Esophagus (tissue), 2 donors: Measurements from ENCODE around the gene ACSM5. TPM values are rescaled to one million over a fixed set of nuclear protein-coding genes. Genes with fewer than 3 reads are reported as not detected.

Experiments
- H3K27ac ChIP-seq, 2 donors: one replicate each; pipeline ENCODE4 v1.5.1; 2013; ENCODE audit warnings: low read depth in 2 of 2, mild to moderate bottlenecking in 2 of 2, inconsistent platforms in 1 of 2, low read length in 1 of 2, moderate library complexity in 1 of 2
- H3K27me3 ChIP-seq, 2 donors: one replicate each; pipeline ENCODE4 v1.6.1; 2013; ENCODE audit warnings: low read length in 2 of 2, control low read depth in 1 of 2, mild to moderate bottlenecking in 1 of 2; ENCODE audit not compliant: insufficient read depth in 2 of 2, control insufficient read depth in 1 of 2
- H3K36me3 ChIP-seq, 2 donors: one replicate each; pipeline ENCODE4 v1.6.1; 2013; ENCODE audit warnings: low read length in 1 of 2; ENCODE audit not compliant: control insufficient read depth in 2 of 2, insufficient read depth in 2 of 2
- H3K4me1 ChIP-seq, 2 donors: one replicate each; pipeline ENCODE4 v1.6.1; 2013; ENCODE audit warnings: low read length in 1 of 2; ENCODE audit not compliant: control insufficient read depth in 2 of 2, insufficient read depth in 2 of 2
- H3K4me3 ChIP-seq, 2 donors: one replicate each; pipeline ENCODE4 v1.5.1; 2013; ENCODE audit warnings: low read length in 2 of 2, mild to moderate bottlenecking in 2 of 2, low read depth in 1 of 2, moderate library complexity in 1 of 2
- H3K9me3 ChIP-seq, 2 donors: one replicate each; pipeline ENCODE4 v1.6.1; 2013; ENCODE audit warnings: mild to moderate bottlenecking in 2 of 2, low read depth in 1 of 2, low read length in 1 of 2, moderate library complexity in 1 of 2; ENCODE audit not compliant: control insufficient read depth in 2 of 2, insufficient read depth in 1 of 2
- WGBS, 2 donors: extraction: QIAGEN DNeasy Blood & Tissue Kit; methylation state at CpG; one replicate each; pipeline ENCODE4 v1.1.7; 2013; 5-methylcytosine and 5-hydroxymethylcytosine counted together
- polyA plus RNA-seq, 2 donors: library from polyadenylated mRNA; stranded (reverse); fragments of 200-250 nt; gene quantifications; one replicate each; pipeline ENCODE4 v1.2.3, GENCODE V29; 2013
- donor health status: healthy with polysubstance abuse.
- donor health status: Bipolar disorder and iron deficiency.

Gene ACSM5
- polyA plus RNA-seq, 2 donors: 0.26 to 0.58 TPM

DNA sequence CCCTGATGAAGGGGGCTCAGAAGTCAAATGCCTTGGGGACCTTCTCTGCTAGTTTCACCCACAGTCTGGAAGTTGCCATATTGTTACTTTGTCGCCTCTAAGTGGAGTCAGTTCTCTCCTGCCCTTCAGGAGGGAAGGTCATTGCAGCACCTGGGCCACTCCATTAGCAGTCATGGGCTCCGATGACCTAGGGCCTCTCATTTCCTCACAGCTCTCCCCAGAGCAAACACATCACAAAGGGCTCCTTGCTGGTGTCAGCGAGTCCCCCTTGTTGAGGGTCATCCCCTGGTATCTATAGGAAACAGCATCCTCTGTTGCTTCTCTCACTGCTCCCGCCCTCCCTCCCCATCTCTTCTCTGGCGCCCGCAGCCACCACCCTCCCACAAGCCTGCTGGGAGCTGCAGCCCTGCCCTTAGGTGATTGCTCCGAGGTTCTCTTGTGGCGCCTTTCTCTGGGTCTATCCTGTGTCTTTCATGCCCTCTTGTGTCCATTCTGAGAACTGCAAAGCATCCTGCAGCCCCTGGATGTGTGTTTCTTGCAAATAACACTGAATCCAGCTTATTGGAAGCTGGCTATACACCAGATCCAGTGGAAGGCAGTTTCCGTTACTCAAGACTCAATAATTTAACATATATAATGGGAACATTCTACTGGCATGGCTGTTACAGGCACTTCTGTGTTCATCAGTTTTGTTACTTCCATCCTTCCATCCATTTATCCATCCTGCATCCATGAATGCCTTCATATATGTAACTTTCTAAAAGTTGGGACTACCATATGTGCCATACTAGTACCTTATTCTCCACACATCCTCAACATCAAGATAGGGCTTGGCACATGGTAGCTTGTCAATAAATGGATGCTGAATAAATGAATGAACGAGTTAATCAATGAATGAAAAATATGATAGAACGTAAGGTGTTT is 26.0 kb upstream of the ACSM5 start:
- no peaks in the 10 kb centered on the region for H3K9me3 ChIP-seq
- 25 to 29% methylated on average over 11 of the region's 11 CpGs for WGBS, 2 donors
- H3K36me3 ChIP-seq: no peaks in the 10 kb centered on the region

DNA sequence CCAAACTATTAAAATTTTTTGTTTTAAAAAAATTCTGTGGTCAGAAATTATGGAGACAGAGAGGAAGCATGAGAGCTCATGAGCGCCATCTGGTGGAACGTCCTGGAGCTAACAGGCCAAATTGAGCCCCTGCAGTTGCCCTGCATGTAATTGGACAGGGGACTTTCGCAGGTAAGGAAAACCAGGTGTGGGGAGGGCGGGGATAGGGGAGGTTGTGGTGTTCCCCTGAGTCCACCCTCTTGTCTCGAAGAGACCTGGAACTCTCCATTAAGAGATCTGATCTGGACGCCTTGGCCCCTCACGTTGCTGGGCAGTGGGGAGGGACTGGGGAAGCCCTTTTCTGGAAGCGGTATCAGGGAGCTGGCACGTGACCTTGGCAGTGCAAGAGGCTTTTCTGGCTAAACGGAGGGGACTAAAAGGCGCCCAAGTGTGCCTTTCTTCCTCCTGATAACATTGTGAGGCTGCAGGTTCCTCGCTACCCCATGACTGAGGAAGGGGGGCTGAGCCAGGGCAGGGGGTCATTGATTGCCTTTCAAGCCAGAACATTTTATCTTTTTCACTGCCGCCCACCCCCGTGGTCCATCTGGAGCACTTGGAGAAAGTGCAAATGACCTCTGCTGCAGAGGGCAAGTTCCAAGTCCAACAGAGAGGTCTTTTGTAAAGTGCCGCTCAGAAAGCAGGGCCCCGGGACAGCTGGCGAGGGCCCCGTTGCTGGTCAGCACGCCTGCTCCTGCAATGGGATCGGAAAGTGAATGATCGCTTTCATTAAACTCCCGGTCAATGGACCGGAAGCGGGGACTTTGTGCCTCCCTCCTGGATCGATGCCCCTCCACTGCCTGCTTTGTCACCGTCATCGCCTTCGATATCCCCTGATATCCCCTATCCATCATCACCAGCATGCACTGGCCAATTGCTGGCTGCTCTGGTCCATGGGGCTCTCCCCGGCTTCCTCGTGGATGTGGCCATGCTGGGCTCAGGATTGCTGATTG is 23.2 kb upstream of the ACSM5 start:
- H3K9me3 ChIP-seq: no peaks in the 10 kb centered on the region
- no peak overlapping the region for H3K27ac ChIP-seq
- whole genome bisulfite sequencing, 2 donors: 16 to 24% methylated on average over 30 of the region's 30 CpGs
- no peaks in the 10 kb centered on the region for H3K27me3 ChIP-seq
- no peak overlapping the region for H3K4me3 ChIP-seq
- H3K4me1 ChIP-seq: no peaks in the 10 kb centered on the region
- no peaks in the 10 kb centered on the region for H3K36me3 ChIP-seq

More for the DNA sequence above, 26.0 kb upstream of the ACSM5 start:
- no peak overlapping the region for H3K27ac ChIP-seq
- no peaks in the 10 kb centered on the region for H3K4me1 ChIP-seq
- H3K27me3 ChIP-seq: no peaks in the 10 kb centered on the region
- H3K4me3 ChIP-seq: no peak overlapping the region

DNA sequence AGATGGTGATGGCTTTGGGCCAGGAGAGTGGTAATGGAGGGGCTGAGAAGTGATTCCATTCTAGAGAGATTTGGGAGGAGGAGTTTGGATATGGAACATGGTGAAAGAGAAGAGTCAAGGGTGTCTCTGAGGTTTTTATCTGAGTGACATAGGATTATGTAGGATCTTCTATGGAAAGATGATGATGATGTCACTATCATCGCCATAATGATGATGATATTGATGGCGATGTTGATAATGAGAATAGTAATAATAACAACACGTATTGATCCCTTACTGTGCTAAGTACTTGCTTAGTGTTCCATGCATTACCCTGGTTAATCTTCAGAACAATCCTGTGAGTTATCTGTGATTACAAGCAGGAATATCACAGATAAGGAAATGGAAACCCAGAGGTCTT is 21.4 kb upstream of the ACSM5 start:
- 92 to 97% methylated on average over 3 of the region's 3 CpGs for WGBS, 2 donors

DNA sequence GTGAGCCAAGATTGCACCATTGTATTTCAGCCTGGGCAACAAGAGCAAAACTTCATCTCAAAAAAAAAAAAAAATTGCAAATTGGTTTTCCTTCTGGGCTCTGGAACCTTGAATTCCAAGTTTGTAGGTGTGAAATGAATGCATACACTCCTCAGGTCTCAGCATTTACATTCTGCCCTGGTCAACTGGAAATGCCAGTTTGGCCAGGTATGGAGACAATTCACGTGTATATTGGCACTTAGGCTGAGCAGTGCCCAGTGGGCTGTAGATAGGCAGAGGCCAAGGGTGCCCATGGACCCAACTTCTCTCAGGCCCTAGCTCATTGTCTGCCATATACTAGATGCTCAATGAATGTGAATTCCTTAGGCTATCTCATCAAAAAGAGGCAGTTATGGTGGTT is 20.5 kb upstream of the ACSM5 start:
- H3K27ac ChIP-seq: no peak overlapping the region

More for the DNA sequence above, 21.4 kb upstream of the ACSM5 start:
- no peak overlapping the region for H3K4me3 ChIP-seq
- no peaks in the 10 kb centered on the region for H3K27me3 ChIP-seq
- no peaks in the 10 kb centered on the region for H3K4me1 ChIP-seq
- H3K36me3 ChIP-seq: no peaks in the 10 kb centered on the region
- H3K27ac ChIP-seq: no peak overlapping the region
- no peaks in the 10 kb centered on the region for H3K9me3 ChIP-seq

DNA sequence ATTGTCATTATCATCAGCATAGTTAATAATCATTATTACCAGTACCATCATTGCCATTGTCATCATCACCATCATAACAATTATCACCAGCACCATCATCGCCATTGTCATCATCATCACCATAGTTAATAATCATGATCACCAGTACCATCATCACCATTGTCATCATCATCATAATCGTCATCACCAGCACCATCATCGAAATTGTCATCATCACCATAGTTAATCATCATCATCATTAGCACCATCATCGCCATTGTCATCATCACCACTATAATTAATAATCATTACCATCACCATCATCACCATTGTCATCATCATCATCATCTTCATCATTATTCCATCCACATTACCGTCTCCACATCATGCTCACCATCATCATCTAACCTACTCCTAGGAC is 18.3 kb upstream of the ACSM5 start:
- Histone ChIP-seq H3K27me3 (no peaks in the 10 kb centered on the region), H3K36me3 (no peaks in the 10 kb centered on the region), H3K4me1 (no peaks in the 10 kb centered on the region), H3K4me3 (no peak overlapping the region), H3K27ac (no peak overlapping the region), H3K9me3 (no peaks in the 10 kb centered on the region)
- 92 to 94% methylated on average over 5 of the region's 5 CpGs for WGBS, 2 donors

More for the DNA sequence above, 20.5 kb upstream of the ACSM5 start:
- H3K36me3 ChIP-seq: no peaks in the 10 kb centered on the region
- WGBS, 2 donors: 33 to 41% methylated on average over 1 of the region's 1 CpG
- no peaks in the 10 kb centered on the region for H3K4me1 ChIP-seq
- no peaks in the 10 kb centered on the region for H3K9me3 ChIP-seq
- no peak overlapping the region for H3K4me3 ChIP-seq
- no peaks in the 10 kb centered on the region for H3K27me3 ChIP-seq

DNA sequence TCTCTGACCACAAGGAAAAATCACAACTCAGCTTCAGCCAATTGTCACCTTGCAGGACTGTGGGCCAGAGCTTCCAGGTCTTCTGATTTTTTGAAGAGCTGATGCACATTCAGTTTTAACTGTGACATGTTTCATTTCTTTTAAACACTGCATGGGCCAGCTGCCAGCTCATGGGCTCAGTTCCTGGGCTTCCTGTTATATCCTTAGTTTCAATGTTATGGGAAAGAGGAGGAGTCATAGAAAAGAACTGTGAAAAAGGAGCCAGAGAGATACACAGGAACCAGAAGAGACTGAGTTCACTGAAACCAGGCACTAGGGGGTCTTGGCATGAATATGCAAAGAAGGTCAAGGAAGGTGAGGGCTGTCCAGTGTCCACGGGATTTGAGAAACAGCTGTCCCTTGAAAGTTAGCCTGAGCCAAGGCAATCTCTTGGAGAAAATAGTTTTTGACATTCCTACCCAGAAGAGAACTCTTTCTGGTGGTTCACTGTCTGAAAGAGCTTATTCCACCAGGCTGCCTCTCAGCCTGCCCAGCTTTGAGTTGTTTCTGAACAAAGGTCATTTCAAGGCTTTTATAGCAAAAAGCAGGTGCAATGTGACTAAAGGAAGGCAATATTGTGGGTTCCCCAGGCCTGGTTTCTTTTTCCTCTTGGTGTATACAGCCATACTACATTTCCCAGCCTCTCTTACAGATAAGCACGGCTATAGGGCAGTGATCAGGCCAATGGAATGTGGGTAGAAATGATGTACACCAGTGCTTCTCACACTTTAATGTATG is 15.3 kb upstream of the ACSM5 start:
- Histone ChIP-seq H3K4me1 (no peaks in the 10 kb centered on the region), H3K36me3 (no peaks in the 10 kb centered on the region), H3K4me3 (no peak overlapping the region), H3K27ac (no peak overlapping the region), H3K27me3 (no peaks in the 10 kb centered on the region), H3K9me3 (no peaks in the 10 kb centered on the region)
- 40 to 47% methylated on average over 2 of the region's 2 CpGs for WGBS, 2 donors

DNA sequence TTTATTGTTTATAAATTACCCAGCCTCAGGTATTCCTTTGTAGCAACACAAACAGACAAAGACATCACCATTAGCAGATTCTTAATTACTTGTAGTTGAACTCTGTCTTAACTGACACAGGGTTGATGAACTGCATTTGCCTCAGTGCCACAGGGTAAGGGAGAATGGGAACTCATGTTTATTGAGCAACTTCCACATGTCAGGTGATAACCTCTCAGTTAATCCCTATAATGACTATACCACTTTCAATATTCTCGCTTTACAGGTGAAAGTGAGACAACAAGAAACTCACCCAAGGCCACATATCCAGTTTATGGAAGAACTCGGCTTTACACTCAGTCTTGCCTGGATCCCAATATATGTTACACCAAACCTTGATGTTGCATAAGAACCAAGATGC is 13.4 kb upstream of the ACSM5 start:
- WGBS, 2 donors: 89 to 90% methylated on average over 2 of the region's 2 CpGs
- Histone ChIP-seq H3K36me3 (no peaks in the 10 kb centered on the region), H3K4me1 (no peaks in the 10 kb centered on the region), H3K27ac (no peak overlapping the region), H3K4me3 (no peak overlapping the region), H3K9me3 (no peaks in the 10 kb centered on the region), H3K27me3 (no peaks in the 10 kb centered on the region)

DNA sequence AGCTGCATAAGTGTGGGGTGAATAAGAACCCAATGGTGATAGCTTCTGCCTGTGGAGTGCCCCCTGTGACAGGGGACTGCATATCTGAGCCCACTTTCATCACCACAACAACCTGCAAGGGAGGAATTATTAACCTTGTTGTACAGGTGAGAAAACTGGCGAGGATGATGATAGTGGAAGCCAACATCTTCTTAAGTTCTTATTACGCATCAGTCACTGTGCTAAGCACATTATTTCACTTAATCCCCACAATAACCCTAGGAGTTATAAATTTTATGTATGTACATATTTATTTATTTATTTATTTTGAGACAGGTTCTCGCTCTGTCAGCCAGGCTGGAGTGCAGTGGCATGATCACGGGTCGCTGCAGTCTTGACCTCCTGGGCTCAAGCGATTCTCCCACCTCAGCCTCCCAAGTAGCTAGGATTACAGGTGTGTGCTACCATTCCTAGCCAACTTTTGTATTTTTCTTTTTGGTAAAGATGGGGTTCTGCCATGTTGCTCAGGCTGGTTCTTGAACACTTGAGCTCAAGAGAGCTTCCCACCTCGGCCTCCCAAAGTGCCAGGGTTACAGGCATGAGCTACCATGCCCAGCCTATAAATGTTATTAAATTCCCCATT is 12.4 kb upstream of the ACSM5 start:
- Histone ChIP-seq H3K4me3 (no peak overlapping the region), H3K36me3 (no peaks in the 10 kb centered on the region), H3K27me3 (no peaks in the 10 kb centered on the region), H3K27ac (no peak overlapping the region), H3K4me1 (no peaks in the 10 kb centered on the region), H3K9me3 (no peaks in the 10 kb centered on the region)
- WGBS, 2 donors: 88 to 97% methylated on average over 7 of the region's 7 CpGs
